ENCODE measurements around the gene DEFB129.

- no peak for TF ChIP-seq CTCF (IDR thresholded peaks at IDR 0.05)
- TF ChIP-seq POLR2A (IDR thresholded peaks at IDR 0.05), result no peak
Measured at GRCh38 chr20:184288-184687, 42.8 kb upstream of the DEFB129 start.

Measured in adrenal gland (tissue), 5 donors.